AG04450 (cell line): ENCODE measurements around the gene NRN1L. TPM values are rescaled to one million over a fixed set of nuclear protein-coding genes. Genes with fewer than 3 reads are reported as not detected.
"Not testable (repeated sequence)": the region's sequence is repeated elsewhere in the genome, so short reads cannot be mapped to it uniquely, and the experiment has no call there.

Experiments
- CTCF ChIA-PET: fragments of 300-600, 350-600 bp; formaldehyde crosslinking; extraction: SDS; loops from one replicate; lab custom pipeline; 2022; ENCODE audit warnings: antibody characterized with exemption, inconsistent platforms; lab: Charles Lee
- POLR2A ChIA-PET: fragments of 350-600 bp; formaldehyde crosslinking; extraction: SDS; loops from one replicate; lab custom pipeline; 2021; ENCODE audit warnings: antibody characterized with exemption, inconsistent platforms; lab: Yijun Ruan, JAX
- DNase-seq: peaks from one replicate; pipeline ENCODE4 v3.0.0-alpha.2; 2011; ENCODE audit warnings: low read depth, low spot score
- H3K27ac ChIP-seq: one replicate; pipeline ENCODE4 v1.5.1; 2012; ENCODE audit warnings: low read depth, low read length, control low read depth
- H3K27me3 ChIP-seq: one replicate; pipeline ENCODE4 v1.6.0; 2012; ENCODE audit warnings: low read length; ENCODE audit not compliant: control insufficient read depth, insufficient read depth
- H3K4me3 ChIP-seq: 2 replicates; pipeline ENCODE4 v1.5.1; 2011; ENCODE audit warnings: mild to moderate bottlenecking, low read depth, low read length, control low read depth
- H3K9me3 ChIP-seq: 2 replicates; pipeline ENCODE4 v1.5.1; 2012; ENCODE audit warnings: low read length; ENCODE audit not compliant: control insufficient read depth, insufficient read depth
- polyA plus RNA-seq: library from polyadenylated mRNA; depleted of rRNA; stranded (reverse); fragments of >200 nt; gene quantifications from 2 replicates; pipeline ENCODE4 v1.2.3, GENCODE V29; 2011
- TF ChIP-seq, protein P1 (sequence below): IDR thresholded peaks from 2 replicates; pipeline ENCODE4 v1.5.1; 2011; ENCODE audit warnings: low read depth, low read length, control low read depth, inconsistent platforms

The NRN1L gene
- polyA plus RNA-seq, 1 experiment, result 0.21 TPM

DNA sequence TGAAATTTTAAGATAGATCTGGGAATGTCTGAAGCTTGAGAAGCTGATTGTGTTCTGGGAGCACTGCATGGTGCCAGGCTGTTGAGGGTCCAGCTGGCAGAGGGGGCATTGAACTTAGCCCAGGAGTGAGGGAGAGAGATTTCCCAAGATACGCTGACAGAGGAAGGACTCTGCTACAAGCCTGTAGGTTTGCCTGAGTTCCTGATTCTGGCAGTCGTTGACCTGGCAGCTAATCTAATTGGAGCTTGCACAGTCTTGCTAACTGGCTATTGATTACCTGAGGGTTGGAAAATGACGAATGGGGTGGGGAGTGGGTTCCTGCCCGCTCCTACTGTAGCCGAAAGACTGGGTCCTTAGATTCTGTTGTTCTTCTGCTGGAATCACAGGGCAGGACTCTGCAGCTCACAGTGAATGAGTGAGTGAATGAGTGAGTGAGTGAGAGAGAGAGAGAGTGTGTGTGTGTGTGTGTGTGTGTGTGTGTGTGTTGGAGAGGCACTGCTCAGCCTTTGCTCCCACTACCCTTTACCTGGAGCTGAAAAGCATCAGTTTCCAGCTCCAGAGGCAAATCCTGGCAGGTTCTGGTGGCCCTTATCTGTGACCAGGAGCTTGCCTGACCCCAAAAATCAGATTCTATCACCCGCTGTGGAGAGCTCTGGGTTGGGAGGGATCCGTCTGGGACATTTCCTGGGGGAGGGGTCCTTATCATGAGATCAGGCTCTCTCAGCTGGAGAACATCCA is 30.2 kb downstream of the NRN1L start:
- ChIA-PET CTCF (interaction anchor here (0.5 to 1.5 kb wide), 4 partner anchors 9 to 394 kb away, joined by 3 to 8 read pairs (median 4); partner anchors contain the start of gene NRN1L), POLR2A (no interaction called here)
- no peak for DNase-seq
- no peak overlapping the region for H3K4me3 ChIP-seq
- no peak overlapping the region for H3K27ac ChIP-seq
- no peaks in the 10 kb centered on the region for H3K27me3 ChIP-seq
- TF ChIP-seq, protein P1, sequence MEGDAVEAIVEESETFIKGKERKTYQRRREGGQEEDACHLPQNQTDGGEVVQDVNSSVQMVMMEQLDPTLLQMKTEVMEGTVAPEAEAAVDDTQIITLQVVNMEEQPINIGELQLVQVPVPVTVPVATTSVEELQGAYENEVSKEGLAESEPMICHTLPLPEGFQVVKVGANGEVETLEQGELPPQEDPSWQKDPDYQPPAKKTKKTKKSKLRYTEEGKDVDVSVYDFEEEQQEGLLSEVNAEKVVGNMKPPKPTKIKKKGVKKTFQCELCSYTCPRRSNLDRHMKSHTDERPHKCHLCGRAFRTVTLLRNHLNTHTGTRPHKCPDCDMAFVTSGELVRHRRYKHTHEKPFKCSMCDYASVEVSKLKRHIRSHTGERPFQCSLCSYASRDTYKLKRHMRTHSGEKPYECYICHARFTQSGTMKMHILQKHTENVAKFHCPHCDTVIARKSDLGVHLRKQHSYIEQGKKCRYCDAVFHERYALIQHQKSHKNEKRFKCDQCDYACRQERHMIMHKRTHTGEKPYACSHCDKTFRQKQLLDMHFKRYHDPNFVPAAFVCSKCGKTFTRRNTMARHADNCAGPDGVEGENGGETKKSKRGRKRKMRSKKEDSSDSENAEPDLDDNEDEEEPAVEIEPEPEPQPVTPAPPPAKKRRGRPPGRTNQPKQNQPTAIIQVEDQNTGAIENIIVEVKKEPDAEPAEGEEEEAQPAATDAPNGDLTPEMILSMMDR, result no peak
- H3K9me3 ChIP-seq, result no peaks in the 10 kb centered on the region

GRCh38 chr16:67915496-67915769 is 30.7 kb downstream of the NRN1L start:
- CTCF ChIA-PET, result interaction anchor here (0.9 to 1.2 kb wide), 2 partner anchors 10 to 99 kb away, joined by 4 read pairs; no protein-coding TSS in a partner anchor
- H3K27me3 ChIP-seq, POLR2A ChIA-PET, H3K4me3 ChIP-seq, H3K9me3 ChIP-seq, DNase-seq, H3K27ac ChIP-seq: not testable (repeated sequence)

- Histone ChIP-seq H3K9me3 (no peaks in the 10 kb centered on the region), H3K4me3 (no peak overlapping the region), H3K27ac (no peak overlapping the region), H3K27me3 (no peaks in the 10 kb centered on the region)
- TF ChIP-seq, protein P1, result no peak
- no peak for DNase-seq
- ChIA-PET POLR2A (no interaction called here), CTCF (no interaction called here)
These were observed 31.4 kb downstream of the NRN1L start for GRCh38 chr16:67915831-67916723.

GRCh38 chr16:67917140-67917851 is 32.6 kb downstream of the NRN1L start:
- Histone ChIP-seq H3K27ac (peak overlapping the region; percentile 52), H3K9me3 (no peaks in the 10 kb centered on the region), H3K4me3 (no peak overlapping the region), H3K27me3 (no peaks in the 10 kb centered on the region)
- TF ChIP-seq, protein P1, result no peak
- CTCF ChIA-PET, result interaction anchor here (1.5 kb wide), 1 partner anchor 101 kb away, joined by 8 read pairs; no protein-coding TSS in a partner anchor
- DNase-seq, result no peak
- POLR2A ChIA-PET, result interaction anchor here (0.6 to 1.5 kb wide), 2 partner anchors 33 to 111 kb away, joined by 3 read pairs; partner anchors contain the start of genes NRN1L, RANBP10 and TSNAXIP1

DNA sequence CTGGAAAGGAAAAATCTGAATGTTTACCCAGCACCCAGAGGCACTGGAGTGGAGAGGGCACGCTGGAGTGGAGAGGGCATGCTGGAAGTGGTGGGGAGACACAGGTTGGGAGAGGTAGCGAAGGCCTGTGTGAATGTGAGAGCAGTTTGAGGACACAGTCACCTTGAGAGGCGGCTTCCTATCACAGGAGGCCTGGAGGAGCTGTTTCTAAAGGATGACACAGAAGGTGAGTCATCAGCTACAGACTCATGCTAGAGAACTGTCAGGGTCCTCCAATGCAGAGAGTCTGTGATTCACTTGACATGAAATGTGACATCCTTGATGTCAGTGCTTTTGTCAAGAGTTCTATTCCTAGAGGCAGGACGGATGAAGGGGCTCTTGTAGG is 33.2 kb downstream of the NRN1L start:
- peak overlapping the region; percentile 52 for H3K27ac ChIP-seq
- ChIA-PET CTCF (interaction anchor here (1.5 kb wide), 1 partner anchor 101 kb away, joined by 8 read pairs; no protein-coding TSS in a partner anchor), POLR2A (interaction anchor here (0.6 to 1.5 kb wide), 2 partner anchors 33 to 111 kb away, joined by 3 read pairs; partner anchors contain the start of genes NRN1L, RANBP10 and TSNAXIP1)

More for the DNA sequence above, 33.2 kb downstream of the NRN1L start:
- no peak overlapping the region for H3K4me3 ChIP-seq
- no peak for DNase-seq
- TF ChIP-seq, protein P1, result no peak
- no peaks in the 10 kb centered on the region for H3K9me3 ChIP-seq
- H3K27me3 ChIP-seq, result no peaks in the 10 kb centered on the region
